Adrenal gland (tissue), 5 donors: ENCODE measurements around the gene RASL10B.

ENCODE experiments used
- CTCF ChIP-seq, 6 experiments: fragments of 450-650 bp in 4 of 6; fragments of 200-600 bp in 2 of 6; sonication (generic) in 1 of 6; IDR thresholded peaks; 1 replicate in 5 of 6; 2 replicates in 1 of 6; pipeline versions ENCODE4 v1.5.1 to v1.8.0; 2016 to 2021; ENCODE audit warnings: antibody characterized with exemption in 6 of 6, mild to moderate bottlenecking in 2 of 6, moderate library complexity in 1 of 6
- POLR2A ChIP-seq, 2 donors: fragments of 450-650 bp; IDR thresholded peaks; one replicate each; pipeline ENCODE4 v1.6.1; 2017; ENCODE audit warnings: antibody characterized with exemption in 2 of 2, mild to moderate bottlenecking in 2 of 2, moderate library complexity in 1 of 2
- donor health status: DM: no; HTN: no; CAD: no.

- TF ChIP-seq CTCF (IDR thresholded peaks at IDR 0.05) (no peak), POLR2A (IDR thresholded peaks at IDR 0.05) (no peak)
Measured at GRCh38 chr17:35705230-35705629, 26.2 kb upstream of the RASL10B start.
